Measurements from ENCODE around the gene MYO15B.

Gene MYO15B

DNA sequence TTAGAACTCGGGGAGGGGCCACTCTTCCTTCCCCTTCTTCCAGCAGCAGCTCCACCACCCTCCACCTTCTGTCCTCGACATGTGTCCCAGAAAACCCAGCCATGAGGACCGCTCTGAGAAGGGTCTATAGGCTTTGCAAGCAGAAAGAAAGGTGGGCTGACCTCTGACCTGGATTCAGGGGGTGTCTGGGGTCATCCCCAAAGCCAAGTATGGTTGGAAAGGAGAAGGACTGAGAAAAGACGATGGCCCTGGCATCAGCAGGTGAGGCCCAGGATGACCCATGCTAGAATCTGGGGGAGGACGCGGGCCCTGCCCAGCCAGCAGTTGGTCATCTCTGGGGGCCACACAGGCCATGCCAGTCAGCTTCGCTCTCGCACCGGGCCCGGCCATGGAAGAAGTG lies 39.5 kb downstream of the MYO15B start:
- TF ChIP-seq, protein P1, sequence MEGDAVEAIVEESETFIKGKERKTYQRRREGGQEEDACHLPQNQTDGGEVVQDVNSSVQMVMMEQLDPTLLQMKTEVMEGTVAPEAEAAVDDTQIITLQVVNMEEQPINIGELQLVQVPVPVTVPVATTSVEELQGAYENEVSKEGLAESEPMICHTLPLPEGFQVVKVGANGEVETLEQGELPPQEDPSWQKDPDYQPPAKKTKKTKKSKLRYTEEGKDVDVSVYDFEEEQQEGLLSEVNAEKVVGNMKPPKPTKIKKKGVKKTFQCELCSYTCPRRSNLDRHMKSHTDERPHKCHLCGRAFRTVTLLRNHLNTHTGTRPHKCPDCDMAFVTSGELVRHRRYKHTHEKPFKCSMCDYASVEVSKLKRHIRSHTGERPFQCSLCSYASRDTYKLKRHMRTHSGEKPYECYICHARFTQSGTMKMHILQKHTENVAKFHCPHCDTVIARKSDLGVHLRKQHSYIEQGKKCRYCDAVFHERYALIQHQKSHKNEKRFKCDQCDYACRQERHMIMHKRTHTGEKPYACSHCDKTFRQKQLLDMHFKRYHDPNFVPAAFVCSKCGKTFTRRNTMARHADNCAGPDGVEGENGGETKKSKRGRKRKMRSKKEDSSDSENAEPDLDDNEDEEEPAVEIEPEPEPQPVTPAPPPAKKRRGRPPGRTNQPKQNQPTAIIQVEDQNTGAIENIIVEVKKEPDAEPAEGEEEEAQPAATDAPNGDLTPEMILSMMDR (conservative IDR thresholded peaks at IDR 0.05; ENCODE audit: control insufficient read depth, insufficient read depth, low read depth, low read length): no peak
- no peak overlapping the region for H3K4me3 ChIP-seq (ENCODE audit: control insufficient read depth, low read depth, low read length)
- no peak for DNase-seq (ENCODE audit: low read depth)

DNA sequence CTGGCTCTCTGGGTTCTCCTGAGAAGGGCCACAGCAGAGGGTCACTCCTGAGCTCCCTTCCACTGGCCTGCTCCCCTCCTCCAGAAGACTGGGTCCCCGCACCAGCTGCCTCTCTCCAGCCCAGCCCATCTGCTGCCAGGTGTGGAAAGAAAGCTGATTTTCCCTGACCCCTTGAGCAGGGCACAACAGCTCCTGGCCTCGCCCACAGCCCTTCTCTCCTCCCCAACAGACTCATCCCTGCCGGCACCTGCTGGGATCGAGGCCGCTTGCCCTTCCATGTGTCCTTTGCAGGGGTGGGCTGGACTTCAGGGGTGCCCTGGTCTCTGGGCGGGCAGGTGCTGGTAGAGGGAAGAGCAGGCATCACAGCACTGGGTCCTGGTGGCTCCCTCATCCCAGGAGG lies 40.8 kb downstream of the MYO15B start:
- DNase-seq (ENCODE audit: low read depth): no peak
- TF ChIP-seq, protein P1 (conservative IDR thresholded peaks at IDR 0.05; ENCODE audit: control insufficient read depth, insufficient read depth, low read depth, low read length): no peak
- H3K4me3 ChIP-seq (ENCODE audit: control insufficient read depth, low read depth, low read length): no peak overlapping the region

DNA sequence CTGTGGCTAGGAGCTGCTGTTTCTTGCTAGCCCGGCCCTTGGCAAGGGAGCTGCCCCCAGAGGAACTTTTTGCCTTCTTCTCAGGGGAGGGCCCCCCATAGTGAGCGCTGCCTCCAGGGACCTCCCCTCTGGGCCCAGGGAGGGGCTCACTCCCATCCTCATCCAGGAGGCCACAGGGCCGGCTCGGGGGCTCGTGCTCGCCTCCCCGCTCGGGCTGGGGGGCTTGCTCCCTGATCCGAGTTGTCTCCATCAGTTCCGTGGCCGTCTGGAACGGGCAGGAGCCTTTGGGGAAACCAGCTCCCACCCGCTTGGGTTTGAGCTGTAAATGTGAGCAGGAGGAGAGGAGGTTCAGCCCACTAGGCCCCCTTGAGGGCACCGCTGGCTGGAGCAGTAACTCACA lies 41.6 kb downstream of the MYO15B start:
- DNase-seq (ENCODE audit: low read depth): no peak
- TF ChIP-seq, protein P1 (conservative IDR thresholded peaks at IDR 0.05; ENCODE audit: control insufficient read depth, insufficient read depth, low read depth, low read length): no peak
- no peak overlapping the region for H3K4me3 ChIP-seq (ENCODE audit: control insufficient read depth, low read depth, low read length)

DNA sequence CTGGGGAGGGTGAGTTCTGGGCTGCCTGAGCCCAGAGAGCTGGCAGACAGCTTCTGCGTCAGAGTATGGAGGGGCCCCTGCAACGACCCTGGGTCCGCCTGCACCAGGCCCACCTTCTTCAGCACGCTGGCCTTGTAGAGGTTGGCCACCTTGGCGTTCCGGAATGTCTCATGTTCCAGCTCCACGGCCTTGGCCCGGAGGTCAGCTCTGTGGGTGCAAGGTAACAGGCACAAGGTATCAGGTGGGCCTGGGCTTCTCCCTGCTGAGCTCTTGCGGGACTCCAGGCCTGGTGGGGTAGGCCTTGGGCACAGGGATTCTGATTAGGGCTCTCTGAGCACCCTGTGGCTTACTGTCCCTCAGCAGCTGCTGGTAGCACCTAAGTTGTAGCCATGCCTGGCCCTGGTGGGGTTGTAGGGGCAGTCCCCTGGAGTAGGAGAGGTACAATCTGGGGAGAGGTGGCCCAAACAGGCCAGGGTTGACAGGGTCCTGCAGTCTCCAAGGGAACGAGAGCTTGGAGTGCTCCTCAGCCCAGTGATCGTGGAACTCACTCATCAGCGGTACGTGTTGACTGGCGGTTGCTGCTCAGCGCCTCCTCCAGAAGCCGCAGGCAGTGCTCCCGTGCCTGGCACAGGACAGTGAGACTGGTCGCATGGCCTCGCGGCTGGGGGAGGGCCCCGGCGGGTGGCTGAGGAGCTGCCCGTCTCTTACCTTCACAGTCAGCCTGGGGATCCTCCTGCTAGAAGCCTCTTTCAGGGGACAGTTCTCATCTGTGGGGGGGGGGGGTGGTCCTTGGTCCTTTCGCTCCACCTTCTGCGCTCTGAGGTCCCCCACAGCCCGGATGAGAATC lies 42.7 kb downstream of the MYO15B start:
- H3K4me3 ChIP-seq (ENCODE audit: control insufficient read depth, low read depth, low read length): no peak overlapping the region
- DNase-seq (ENCODE audit: low read depth): no peak
- TF ChIP-seq, protein P1 (conservative IDR thresholded peaks at IDR 0.05; ENCODE audit: control insufficient read depth, insufficient read depth, low read depth, low read length): no peak

DNA sequence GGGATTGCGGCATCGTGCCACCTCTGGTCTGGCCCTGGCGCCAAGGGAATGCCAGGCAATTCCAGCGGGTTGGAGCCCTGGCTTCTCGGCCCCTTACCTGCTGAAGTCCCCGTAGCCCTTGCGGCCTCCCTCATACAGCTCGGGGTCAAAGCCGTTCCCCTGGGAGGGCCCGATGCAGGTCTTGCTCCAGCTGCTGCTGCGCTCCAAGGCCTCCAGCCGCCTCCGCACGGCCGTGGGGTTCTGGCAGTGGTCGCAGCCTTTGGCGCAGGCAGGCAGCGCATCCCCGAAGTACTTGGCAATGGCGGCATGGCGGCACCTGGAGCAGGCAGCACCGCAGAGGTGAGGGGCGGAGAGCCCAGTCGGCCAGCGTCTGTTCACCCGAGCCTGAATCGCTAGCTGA lies 43.8 kb downstream of the MYO15B start:
- H3K4me3 ChIP-seq (ENCODE audit: control insufficient read depth, low read depth, low read length): no peak overlapping the region
- no peak for DNase-seq (ENCODE audit: low read depth)
- TF ChIP-seq, protein P1 (conservative IDR thresholded peaks at IDR 0.05; ENCODE audit: control insufficient read depth, insufficient read depth, low read depth, low read length): no peak

DNA sequence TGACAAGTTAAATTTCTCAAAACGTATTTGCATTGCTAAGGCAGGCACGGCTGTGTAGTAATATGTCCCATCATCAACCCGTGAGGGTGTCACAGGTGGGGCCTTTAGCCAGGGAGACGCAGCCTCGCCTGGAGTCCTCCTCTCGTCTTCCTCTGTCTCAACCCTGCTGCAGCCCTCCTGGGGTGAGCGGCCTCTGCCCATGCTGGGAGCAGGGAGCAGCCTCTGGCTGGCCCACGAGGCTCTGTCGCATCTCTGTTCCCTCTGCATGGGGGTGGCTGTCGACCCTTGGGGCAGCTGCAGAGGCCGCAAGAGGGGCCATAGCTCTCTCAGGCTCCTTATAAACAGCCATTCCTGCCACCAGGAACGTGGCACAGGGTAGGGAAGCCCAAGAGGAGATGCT lies 44.8 kb downstream of the MYO15B start:
- TF ChIP-seq, protein P1 (conservative IDR thresholded peaks at IDR 0.05; ENCODE audit: control insufficient read depth, insufficient read depth, low read depth, low read length): no peak
- no peak overlapping the region for H3K4me3 ChIP-seq (ENCODE audit: control insufficient read depth, low read depth, low read length)
- DNase-seq (ENCODE audit: low read depth): no peak

All from fibroblast of mammary gland (primary cell).